Frontal cortex (tissue), 4 donors: Measurements from ENCODE around the gene STK24. TPM values are rescaled to one million over a fixed set of nuclear protein-coding genes. Genes with fewer than 3 reads are reported as not detected.

Experiments used
- DNase-seq, 2 donors: peaks; one replicate each; pipeline ENCODE4 v3.0.0; 2012; ENCODE audit warnings: low spot score in 2 of 2
- FAIRE-seq: peaks from 2 replicates; lab custom pipeline; 2012; peaks lifted over from hg19 to GRCh38; lab: Jason Lieb, UNC
- total RNA-seq: library from RNA; depleted of rRNA; stranded (reverse); fragments of >200 nt; gene quantifications from one replicate; pipeline ENCODE4 v1.2.3, GENCODE V29; 2014
- donor health status: control.
- donor health status: control.
- donor health status: control.

Gene STK24
- total RNA-seq, 1 donor from 2014 or later: 26.1 TPM

DNA sequence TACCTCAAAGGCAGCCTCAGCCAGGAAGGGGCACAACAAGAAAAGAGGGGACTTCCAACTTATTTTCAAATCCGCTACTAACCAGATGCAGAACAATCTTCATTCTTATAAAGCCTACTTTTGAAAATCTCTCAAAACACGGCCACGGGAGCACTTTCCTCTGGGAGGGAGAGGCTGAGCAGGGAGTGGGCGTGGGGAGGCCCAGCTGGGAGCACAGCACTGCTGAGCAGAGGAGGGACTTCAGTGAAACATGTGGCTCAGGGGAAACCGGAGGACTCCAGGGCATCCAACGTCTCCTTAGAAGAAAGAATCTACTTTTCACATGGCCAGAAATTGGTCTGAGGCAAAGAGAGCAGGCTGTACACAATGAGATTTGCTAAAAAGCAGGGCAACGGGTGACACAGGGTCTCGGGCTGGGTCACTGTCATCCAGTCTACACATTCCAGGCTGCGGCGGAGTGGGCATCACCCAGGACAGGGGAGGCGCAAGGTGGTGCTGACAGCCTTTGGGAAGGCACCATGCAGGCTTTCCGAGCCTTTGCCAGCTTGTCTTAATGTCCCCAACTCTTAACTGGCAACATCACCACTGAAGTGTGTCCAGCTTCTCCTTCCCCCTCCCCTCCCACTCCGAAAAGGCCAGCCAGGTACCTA lies 117.1 kb downstream of the STK24 start:
- FAIRE-seq (no peak), DNase-seq (no peak)

DNA sequence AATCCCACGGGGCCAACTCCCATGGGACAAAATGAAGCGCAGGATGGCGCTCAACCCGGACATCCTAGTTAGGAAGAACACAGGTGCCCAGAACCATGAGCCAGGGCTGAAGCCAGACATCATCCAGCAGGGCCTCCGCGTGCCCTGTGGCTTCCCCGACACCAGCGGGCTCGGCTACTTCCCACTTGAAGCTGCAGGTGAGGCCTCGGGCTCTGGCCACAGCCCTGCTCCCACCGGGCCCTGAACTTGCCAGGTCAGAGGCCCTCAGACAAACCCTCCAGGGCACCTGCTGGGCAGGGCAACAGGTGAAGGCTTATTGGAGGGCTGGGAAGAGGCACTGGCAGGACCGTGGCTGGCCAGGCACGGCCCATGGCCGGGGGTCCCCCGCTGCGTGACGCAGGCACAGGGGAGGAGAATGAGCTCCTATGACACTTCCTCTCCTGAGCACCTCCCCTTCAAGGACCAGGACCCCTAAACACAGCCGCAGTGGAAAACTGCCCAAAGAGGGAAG lies 117.7 kb downstream of the STK24 start:
- DNase-seq (no peak), FAIRE-seq (no peak)

DNA sequence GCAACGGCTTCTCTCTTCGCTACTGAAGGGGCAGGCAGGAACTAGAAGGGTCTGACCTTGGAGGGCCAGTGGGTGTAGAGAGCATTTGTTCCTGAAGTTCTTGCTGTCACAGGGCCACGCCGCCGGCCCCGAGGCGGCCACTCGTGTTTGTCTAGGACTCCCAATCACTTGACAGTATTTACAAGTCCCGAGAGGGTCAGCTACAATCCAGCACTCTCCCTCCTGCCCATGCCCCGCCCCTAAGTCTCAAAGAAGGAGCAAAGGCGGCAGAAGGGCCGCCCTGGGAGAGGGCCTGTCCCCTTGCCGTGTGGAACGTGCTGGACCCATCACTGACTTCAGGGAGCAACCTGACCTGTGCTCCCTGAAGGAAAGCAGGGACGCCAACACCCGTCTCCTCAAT lies 118.5 kb downstream of the STK24 start:
- DNase-seq: no peak
- no peak for FAIRE-seq

DNA sequence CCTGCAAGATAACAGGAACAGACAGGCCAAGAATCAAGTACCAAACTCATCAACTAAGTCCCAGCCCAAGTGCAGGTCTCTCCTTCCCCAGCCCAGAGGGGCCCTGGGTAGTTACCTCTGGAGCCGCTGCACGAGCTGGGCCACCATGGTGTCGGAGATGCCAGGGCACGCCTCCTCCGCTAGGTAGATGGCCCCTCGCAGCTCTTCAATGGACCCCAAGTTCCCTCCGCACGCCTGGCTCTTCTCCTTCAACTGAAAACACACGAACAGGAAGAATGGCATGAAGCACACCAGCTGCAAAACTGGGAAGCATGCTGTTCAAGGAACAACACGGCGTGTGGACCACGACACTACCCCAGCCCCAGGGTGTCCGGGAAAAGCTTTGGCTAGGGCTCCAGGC lies 119.9 kb downstream of the STK24 start:
- FAIRE-seq (no peak), DNase-seq (no peak)

DNA sequence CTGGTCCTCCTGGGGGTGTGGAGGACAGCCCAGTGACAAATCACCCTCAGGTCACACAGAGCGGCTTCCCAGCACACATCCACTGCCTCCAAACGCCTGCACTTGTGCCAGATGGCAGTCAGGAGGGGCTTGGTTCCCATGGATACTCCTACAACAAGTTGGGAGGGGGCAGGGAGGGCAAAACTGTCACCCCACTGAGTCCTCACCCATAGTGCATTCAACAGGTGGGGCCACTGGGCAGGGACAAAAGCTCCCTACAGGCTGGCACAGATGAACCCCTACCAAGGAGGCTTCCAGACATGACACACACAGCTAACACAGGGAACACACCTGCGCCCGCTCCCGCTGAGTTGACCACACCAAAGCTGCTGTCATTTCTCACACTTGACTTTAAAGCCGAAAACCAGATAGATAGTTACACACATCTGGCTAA lies 120.5 kb downstream of the STK24 start:
- no peak for DNase-seq
- no peak for FAIRE-seq

DNA sequence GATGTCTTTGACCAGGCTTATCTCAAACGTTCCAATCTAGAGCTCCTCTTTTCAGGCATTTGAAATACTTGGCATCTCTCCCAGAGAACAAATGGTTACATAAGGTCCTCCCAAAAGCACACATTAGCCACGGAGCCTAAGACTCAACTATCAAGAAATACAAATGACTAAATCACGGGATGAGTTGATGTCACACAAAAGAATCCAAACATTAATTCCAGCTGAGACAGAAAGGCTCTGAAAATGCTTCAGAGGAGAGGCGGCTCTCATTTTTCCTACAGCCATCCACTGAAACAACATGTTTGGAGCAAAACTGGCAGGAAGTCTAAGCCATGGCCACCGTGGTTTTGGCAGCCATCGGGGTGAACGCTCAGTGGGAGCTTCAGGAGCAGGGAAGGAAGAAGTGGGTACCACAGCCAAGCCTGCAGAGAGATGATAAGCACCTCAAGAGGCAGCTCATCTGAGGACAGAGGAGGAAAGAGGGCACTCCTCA lies 122.5 kb downstream of the STK24 start:
- FAIRE-seq: no peak
- DNase-seq: peak in 1 of 2 donors; percentile 61

DNA sequence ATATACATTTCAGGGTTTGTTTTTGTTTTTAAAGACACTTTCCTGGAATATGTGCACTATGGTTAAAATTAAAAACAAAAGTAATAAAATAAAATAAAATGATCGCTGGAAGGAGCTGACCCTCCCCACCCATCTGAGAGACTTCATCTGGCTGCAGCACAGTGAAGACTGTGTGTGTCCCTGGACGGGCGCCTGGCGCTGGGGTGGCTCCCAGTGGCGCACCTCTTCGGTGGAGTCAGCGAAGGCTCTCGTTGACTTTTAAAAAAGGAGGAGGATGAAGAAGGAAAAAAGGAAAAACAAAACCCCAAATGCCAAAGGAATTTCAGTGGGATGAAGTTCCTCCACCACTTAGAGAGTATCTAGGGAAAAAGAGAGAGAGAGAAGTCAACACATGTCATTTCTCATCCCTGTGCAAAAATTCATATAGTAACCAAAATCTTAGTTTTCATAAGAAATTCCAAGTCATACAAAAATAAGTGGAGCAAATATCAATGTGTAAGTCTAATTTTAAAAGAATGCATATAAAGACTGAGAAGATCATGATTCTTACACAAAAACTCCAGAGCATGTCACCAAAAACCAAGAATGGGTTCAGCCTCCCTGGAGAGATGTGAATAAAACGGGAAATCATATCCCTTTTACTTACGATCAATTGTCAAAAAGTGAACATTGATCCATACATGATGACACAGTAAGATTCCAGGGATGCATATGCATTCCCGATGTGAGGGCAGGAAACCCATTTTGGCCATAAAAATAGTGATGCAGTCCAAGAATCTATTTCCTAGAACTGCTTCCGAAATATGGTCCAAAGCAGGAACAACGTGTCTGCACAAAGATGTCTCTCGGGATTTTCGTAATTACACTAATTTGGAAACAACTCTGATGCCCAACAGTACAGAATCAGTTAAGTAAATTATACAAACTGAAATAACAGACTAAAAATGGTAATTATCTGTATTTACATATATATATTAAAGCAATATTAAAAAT lies 123.8 kb downstream of the STK24 start:
- FAIRE-seq (no peak), DNase-seq (no peak)

DNA sequence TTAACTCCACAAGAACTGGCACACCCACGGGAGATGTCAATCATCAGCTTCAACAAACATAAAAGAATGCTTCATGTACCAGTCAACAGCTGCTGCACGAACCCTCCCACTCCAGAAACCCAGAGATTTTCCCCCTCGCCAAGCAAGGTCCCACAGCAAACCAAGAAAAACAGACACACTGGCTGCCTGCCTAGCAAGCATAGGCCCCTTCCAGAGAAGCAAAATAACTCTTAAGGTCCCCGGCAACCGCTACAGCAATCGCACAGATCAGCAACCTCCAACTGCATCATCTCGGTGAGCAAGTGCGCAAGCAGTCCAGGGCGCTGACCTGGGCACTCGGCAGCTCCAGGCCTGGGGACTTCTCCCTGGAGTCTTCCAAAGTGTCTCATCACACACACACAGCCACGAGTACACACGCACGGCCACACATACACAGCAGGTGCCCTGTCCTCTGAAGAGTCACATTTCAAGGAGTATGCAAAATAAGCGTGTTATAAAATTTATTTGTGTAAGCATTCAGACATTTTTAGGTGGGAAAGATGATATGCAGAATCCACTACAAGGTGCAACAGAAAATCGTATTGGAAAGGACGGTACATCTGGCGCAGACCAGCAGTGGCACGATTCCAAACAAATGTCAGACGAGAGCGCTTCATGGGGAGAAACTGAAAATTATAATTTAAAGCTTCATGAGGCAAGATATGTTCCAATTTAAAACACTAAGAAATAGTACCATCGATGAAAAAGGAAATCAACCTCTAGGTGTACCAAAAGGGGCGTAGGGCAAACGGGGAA lies 125.0 kb downstream of the STK24 start:
- FAIRE-seq: no peak
- no peak for DNase-seq

DNA sequence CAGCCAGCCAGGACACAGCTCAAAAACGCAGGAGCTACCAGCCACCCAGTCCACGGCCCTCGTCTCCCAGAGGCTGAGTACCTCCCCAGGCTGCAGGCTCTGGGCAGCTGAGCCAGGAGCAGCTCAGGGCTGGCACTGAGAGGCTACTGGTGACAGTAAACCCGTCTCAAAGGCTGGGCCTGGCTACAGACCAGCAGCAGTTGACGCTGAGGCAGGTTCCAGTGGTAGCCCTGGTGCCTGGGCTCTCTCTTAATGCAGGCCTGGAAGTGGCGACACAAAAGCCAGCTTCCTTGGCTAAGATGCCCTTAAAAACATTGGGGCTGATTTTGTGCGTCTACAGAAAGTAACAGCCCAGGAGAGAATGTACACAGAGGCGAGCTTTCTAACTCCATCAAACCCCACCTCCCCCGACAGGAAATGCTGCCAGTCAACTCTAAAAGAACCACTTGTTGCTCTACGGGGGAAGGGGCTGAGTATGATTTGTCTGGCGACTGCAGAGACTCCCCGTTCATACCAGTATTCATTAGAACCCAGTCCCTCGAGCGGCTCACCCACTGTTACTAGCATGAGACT lies 126.3 kb downstream of the STK24 start:
- DNase-seq (no peak), FAIRE-seq (no peak)

DNA sequence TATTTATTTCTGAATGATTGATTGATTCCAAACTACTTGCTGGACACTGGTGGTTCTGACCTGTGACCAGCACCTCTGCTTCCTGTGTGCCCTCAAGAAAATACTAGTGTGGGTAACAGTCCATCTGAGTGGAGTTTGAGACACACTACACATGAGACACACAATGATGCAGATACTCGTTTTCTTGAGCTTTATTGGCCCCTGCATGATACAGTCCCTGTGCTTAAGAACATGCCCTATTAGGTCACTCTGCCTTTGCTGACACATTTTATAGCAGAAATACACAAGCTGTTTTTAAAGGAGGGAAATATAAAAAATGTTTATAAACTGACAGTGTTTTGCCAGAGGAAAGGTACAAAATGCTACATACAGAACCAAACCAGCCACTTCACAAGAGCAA lies 126.9 kb downstream of the STK24 start:
- DNase-seq: no peak
- FAIRE-seq: no peak

DNA sequence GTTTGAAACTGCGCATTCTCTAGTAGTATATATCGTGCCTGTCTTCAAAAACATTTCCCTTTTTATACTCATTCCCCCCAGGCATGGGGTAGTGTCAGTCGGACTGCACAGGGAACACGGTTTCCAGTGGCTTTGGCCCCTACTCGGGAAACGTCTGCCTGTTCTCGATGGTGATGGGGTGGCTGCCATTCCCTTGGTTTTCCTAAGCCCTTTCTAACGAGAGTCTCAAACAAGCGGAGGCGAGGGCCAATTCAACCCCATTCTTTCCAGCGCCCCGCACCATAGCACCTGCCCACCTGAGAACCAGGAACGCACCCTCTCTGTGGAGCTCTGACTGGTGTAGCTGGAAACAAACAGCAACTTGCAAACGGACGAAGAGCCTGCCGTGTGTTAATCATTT lies 127.6 kb downstream of the STK24 start:
- no peak for FAIRE-seq
- no peak for DNase-seq

DNA sequence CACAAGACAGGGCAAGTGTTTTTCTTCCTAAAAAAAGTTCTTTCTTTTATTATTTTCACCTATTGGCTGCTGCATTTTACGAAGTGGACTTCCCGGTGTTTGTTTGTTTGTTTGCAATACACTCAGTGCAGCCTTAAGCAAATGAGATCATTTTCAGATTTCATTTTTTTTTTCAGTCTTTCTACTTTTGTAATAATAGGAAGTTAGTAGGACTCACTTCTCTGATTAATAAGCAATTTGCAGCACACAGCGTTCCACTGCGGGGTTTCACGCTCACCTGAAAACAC lies 128.3 kb downstream of the STK24 start:
- DNase-seq: no peak
- no peak for FAIRE-seq

DNA sequence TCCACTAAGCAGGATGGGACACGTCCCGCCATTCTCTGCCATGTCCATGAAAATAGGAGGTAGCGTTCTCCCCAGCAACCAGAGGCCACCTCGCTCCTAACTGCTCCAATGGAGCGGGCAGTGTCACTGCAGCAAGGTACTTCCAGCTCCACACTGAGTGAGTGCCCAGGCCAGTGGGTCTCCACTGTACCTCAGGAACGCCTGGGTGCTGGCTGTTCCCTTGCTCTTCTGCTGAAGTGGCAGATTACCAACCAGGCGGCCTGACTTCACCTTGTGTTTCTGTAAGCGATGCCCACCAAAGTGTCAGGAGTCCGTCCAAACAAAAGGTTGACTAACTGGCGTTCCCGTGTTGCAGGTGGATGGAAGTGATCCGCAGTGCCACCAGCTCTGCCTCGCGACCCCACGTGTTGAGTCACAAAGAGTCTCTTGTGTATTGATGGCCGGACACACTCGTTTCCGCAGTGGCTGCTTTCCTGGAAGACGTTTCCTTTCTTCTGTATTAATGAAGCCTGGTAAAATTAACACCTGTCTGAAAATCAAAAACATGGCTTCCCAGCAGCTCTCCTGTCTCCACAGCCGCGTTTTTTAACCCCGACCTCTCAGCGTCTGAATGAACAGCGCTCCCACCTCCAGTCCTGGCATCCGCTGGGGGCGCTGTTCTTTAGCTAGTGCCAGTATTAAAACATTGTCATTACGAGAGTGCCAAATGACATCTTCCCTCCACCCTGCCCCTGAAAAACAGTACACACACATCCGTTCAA lies 128.8 kb downstream of the STK24 start:
- FAIRE-seq: no peak

DNA sequence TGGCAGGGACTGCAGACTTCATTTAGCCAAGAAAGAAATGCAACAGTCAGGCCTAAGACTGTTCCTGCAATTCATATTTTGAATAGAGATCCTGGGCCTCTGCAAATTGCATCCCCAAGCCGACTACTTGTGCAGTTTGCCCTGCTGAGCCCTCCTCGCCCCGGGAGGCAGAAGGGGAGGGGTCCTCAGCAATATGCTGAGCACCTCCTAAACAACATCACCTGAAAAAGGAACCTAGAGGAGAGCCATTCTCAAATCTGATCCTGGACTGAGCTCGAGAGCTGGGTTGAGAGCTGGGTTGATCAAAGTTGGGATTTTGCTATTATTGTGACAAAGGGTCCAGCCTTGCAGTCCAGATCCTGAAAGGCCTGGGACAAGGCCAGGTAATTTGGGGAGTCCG lies 129.8 kb downstream of the STK24 start:
- no peak for FAIRE-seq
- no peak for DNase-seq

More for the DNA sequence above, 128.8 kb downstream of the STK24 start:
- DNase-seq: peak; percentile 50 to 65

DNA sequence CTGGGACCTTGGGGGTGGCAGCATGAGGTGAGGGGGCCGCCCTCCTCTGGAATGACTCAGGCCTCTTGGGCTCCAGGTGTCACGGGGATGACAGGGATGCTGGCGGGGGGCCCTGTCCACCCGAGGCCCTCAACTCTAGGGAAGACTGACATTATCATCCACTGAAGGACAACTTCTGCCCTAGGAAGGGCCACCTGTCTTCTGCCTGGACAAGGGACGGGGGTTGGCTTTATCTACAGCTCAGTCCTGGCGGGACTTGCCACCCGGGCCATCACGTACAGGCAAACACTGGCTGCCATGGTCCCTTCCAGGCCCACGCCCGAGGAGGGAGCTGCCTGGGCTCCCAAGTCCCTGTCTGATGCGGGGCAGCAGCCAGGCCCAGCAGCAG lies 130.7 kb downstream of the STK24 start:
- FAIRE-seq: no peak

DNA sequence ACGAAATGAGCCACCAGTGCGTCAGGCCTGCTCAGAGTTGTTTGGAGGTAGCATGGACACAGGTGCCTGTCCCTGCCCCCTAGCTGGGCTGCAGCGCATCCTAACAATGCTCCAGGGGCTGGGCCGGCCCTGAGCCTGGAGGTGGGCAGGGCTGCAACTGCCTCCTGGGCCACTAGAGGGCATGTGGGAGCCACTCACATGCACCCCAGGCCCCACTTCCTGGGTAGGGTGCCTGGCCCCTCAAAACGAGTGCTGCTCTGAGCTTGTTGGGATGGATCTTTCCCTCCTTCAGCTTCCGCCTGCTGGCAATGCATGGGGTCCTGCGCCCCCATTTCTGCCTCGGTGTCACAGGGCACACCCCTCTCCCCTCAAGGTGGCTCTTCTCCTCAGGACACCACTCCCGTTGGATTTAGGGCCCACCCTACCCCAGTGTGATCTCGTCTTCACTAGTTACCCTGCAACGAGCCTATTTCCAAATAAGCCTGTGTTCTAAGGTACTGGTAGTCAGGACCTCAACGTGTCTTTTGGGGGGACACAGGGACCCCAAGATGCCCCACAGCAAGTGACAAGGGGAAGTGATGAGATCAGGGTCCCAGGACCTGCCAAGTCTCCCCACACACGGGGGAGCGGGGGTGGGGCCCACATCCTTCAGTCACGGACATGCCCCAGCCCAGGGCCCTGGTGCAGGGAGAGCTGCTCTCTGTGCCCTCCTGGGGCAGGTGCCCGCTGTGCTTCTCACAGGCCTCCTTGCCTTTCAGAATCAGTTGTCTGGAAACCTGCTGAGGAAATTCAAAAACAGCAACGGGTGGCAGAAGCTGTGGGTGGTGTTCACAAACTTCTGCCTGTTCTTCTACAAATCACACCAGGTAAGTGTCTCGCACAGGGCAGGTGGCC lies 131.3 kb downstream of the STK24 start:
- FAIRE-seq: no peak
- peak; percentile 57 to 82 for DNase-seq

More for the DNA sequence above, 130.7 kb downstream of the STK24 start:
- DNase-seq: no peak

DNA sequence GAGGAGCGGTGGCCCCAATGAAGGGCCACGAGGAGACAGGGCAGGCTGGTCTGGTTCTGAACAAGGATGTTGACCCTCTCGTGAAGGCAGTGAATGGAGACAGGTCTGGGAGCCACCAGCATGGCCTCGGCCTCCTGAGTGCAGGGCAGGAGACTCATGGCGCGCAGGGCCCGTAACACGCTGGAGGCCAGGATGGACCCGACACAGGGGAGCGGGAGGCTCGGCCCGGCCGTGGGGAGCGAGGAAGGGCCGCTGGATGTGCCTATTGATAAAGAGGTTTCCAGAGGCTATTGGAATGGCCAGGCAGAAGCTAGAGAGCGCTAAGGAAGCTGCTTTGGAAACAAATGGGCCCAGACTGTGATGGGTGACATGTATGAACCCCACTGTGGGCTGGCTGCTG lies 132.5 kb downstream of the STK24 start:
- FAIRE-seq: no peak
- no peak for DNase-seq

DNA sequence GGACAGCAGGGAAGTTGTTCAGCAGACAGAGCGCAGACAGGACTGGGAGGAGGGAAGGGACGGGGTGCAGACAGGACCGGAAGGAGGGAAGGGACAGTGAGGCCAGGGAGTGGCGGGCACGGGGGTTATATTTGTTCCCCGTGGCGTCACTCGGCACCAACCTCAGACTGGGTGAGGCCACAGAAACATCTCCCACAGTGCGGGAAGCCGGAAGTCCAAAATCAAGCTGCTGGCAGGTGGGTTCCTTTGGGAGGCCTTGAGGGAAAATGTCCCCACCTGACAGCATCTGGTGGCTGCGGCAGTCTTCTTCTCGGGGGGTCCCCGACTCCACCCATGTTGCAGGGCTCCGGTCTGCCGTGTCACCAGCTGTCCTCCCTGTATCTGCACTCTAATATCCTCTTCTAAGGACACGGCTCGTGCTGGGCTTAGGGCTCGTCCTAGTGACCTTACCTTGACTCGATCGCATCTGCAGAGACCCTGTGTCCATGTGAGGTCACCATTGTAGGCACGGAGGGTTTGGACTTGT lies 133.0 kb downstream of the STK24 start:
- FAIRE-seq: no peak
- DNase-seq: no peak
